GM19239 (cell line): ENCODE results near the gene EVPL.
"Not testable (repeated sequence)": the region's sequence is repeated elsewhere in the genome, so short reads cannot be mapped to it uniquely, and the experiment has no call there.

Experiments
- DNase-seq: peaks from one replicate; pipeline ENCODE4 v3.0.0; 2011; ENCODE audit warnings: low spot score; ENCODE audit not compliant: insufficient read length
- FAIRE-seq: peaks from 2 replicates; lab custom pipeline; 2011; peaks lifted over from hg19 to GRCh38; lab: Jason Lieb, UNC

Gene EVPL

DNA sequence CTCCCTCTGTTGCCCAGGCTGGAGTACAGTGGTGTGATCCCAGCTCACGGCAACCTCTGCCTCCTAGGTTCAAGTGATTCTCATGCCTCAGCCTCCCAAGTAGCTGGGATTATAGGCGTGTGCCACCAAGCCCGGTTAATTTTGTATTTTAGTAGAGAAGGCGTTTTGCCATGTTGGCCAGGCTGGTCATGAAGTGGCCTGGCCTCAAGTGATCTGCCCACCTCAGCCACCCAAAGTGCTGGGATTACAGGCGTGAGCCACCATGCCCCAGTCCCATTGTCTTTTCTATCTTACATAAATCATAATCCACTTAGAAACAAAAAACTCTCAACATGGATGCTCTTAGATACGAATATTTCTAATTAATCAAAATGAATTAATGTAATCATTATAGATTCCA lies 51.9 kb downstream of the EVPL start:
- FAIRE-seq, DNase-seq: not testable (repeated sequence)

DNA sequence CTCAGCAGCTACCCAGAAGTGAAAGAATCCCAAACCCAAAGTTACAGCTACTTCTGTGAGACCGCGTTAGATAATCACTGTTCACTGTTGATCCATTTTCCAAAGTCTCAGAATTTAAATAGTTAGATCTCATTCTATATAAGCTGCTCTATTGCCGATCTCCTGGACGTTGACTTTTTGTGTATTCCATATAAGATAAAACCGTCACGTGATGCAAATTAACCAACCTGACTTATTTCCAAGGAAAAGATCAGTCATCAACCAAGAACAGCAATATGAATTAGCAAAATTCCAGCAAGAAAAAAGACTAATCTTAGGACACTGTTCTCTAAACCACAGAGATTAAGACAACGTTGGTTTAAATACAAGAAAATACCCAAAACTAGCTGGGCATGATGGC lies 56.5 kb downstream of the EVPL start:
- DNase-seq (no peak), FAIRE-seq (no peak)

DNA sequence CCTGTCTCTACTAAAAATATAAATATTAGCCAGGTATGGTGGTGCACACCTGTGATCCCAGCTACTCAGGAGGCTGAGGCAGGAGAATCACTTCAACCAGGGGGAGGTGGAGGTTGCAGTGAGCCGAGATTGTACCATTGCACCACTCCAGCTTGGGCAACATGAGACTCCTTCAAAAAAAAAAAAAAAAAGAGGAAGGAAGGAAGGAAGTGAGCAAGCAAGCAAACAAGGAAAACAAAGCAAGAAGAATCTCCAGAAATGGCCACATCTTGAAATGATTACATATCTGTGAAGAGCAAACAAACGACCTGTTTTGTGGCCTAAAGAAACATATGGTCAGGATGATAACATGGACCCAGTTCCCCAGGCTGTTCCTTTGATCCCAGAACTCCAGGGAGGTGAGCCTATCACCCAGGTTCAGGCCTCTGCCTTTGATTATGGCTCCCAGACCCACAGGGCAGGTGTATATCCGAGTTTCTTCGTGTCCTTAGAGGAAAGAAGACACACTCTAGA lies 57.0 kb downstream of the EVPL start:
- no peak for DNase-seq
- no peak for FAIRE-seq

DNA sequence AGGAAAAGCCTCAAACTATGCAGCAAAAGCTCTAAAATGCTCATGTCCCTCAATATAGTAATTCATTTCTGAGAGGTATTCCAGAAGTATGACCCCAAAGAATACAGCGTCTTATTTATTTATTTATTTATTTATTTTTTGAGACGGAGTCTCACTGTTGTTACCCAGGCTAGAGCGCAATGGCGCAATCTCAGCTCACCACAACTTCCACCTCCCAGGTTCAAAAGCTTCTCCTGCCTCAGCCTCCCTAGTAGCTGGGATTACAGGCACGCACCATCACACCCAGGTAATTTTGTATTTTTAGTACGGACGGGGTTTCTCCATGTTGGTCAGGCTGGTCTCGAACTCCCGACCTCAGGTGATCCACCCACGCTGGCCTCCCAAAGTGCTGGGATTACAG lies 58.1 kb downstream of the EVPL start:
- FAIRE-seq, DNase-seq: not testable (repeated sequence)

DNA sequence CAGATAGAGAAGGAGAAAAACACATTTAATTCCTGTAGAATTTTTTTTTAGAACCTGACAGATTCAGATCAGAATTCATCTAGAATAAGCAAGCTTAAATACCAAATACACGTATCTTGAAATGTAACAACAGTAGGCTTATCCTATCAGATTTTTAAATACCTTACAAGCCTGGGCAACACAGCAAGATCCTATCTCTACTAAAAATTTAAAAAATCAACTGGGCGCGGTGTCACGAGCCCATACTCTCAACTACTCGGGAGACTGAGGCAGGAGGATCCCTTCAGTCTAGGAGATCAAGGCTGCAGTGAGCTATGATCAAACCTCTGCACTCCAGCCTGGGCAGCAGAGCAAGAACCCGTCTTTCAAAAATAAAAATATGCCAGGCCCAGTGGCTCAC lies 61.6 kb downstream of the EVPL start:
- DNase-seq (no peak), FAIRE-seq (no peak)

DNA sequence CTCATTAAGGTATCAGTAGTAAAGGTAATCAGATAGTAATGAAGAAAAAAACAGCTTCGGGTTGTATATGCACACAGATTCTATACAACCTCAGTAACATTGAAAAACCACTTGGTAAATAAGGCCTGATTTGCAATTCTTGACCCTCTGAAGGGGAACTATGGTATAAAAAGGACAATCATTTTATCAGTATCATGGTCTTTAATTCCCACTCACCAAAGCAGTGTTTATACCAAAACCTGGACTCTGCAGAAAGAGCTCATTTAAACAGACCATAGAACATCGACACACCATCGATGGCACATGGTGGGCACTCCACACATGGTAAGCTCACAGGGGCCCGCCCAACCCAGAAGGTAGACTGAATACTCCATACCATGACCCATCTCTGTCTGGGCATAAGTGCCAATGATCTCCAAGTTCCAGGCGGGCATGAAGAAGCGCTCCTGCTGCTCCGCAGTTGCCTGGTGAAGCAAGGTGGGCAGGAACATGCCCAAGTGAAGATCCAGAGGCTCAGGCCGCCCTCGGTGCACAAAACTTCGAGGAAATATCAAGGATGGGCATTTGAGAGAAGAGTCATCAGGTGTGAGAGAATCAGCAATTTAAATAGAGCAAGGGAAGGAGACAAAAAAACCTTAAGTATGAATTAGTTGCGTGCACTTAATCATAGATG lies 67.1 kb downstream of the EVPL start:
- DNase-seq: no peak
- no peak for FAIRE-seq

DNA sequence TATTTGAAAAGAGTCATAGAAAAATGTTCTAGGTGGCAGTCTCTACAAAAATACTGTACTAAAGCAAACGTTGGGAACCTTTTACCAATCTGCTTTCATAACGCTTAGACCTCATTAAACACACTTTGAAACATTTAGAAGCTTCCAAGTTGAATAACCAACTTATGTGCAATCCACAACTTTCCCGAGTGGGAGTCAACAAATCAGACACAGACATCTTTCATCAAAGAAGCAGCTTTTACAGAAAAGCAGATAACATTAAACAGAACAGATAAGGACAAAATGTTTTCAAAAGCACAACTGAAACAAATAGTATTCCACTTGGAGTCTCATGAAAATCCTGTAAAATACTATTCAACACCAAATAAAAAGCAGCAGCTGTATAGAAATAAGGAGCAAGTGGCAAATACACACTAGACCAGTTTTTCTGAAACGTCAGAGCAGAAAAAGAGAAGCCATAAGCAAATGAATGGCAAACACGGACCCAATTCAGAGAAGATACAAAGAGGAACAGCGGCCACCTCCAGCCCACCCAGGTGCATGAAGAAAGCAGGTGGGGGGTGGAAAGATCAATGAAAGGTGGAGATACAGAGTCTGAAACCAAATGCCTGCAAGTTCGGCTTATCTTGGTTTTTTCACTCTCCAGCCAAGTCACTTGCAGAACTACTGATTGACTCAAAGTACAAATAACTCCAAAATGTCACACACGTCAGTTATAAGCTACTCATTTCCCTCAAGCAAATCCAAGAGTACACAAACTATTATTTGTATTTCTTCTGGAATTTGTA lies 67.9 kb downstream of the EVPL start:
- DNase-seq: no peak
- no peak for FAIRE-seq
